SK-N-SH (cell line): Measurements from ENCODE around the gene TMEM63B.

Experiments used
- FOXM1 ChIP-seq: IDR thresholded peaks from 2 replicates; pipeline ENCODE4 v1.4.0; 2012; ENCODE audit warnings: low read depth, mild to moderate bottlenecking
- GABPA ChIP-seq: IDR thresholded peaks from 2 replicates; pipeline ENCODE4 v1.4.0; 2012; ENCODE audit warnings: low read depth, mild to moderate bottlenecking
- TF ChIP-seq, protein P1 (sequence below): fragments of 200-600 bp; sonication (generic); IDR thresholded peaks from 2 replicates; pipeline ENCODE4 v1.6.1; 2017; ENCODE audit warnings: antibody characterized with exemption, mild to moderate bottlenecking, moderate library complexity

GRCh38 chr6:44117397-44118128 is 9.8 kb upstream of the TMEM63B start:
- TF ChIP-seq GABPA (no peak), FOXM1 (no peak)
- TF ChIP-seq, protein P1, sequence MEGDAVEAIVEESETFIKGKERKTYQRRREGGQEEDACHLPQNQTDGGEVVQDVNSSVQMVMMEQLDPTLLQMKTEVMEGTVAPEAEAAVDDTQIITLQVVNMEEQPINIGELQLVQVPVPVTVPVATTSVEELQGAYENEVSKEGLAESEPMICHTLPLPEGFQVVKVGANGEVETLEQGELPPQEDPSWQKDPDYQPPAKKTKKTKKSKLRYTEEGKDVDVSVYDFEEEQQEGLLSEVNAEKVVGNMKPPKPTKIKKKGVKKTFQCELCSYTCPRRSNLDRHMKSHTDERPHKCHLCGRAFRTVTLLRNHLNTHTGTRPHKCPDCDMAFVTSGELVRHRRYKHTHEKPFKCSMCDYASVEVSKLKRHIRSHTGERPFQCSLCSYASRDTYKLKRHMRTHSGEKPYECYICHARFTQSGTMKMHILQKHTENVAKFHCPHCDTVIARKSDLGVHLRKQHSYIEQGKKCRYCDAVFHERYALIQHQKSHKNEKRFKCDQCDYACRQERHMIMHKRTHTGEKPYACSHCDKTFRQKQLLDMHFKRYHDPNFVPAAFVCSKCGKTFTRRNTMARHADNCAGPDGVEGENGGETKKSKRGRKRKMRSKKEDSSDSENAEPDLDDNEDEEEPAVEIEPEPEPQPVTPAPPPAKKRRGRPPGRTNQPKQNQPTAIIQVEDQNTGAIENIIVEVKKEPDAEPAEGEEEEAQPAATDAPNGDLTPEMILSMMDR = no peak
